ENCODE results near the gene NOSIP. TPM values are rescaled to one million over a fixed set of nuclear protein-coding genes. Genes with fewer than 3 reads are reported as not detected.

The NOSIP gene
- total and polyA plus RNA-seq, 11 donors, result 37.3 to 91.3 (median 49.0) TPM

- TF ChIP-seq POLR2A (IDR thresholded peaks at IDR 0.05), result peak in 1 of 2 donors; percentile 73
- peak in 1 of 12 donors; percentile 10 for TF ChIP-seq CTCF (IDR thresholded peaks at IDR 0.05)
- DNase-seq (peak; percentile 93 to 97 (median 97)), ATAC-seq (peak; percentile 86 to 91 (median 89))
- no peaks in the 10 kb centered on the region for H3K9me3 ChIP-seq
- 0 to 1% (median 0%) methylated on average over 42 to 58 of the region's 58 CpGs for WGBS, 4 donors
- peaks cover 0 to 18% (median 14%) of the 10 kb centered on the region in 9 donors for H3K36me3 ChIP-seq
- peak overlapping the region; percentile 82 to 99 (median 94) for H3K27ac ChIP-seq
- intact Hi-C loops (cut with DNase I), result loop anchor here in 9 of 10 donors (1.0 to 10.0 kb wide), 8 partner anchors 47 to 87 kb away; partner anchors contain the start of genes PRMT1 (in 3 of the 9), RRAS (in 2 of the 9), BCL2L12 (in 1 of the 9) and IRF3 (in 1 of the 9)
- peaks cover 5 to 35% (median 20%) of the 10 kb centered on the region in 12 donors for H3K4me1 ChIP-seq
- peak overlapping the region; percentile 68 to 96 (median 80) for H3K4me3 ChIP-seq
- H3K27me3 ChIP-seq, result no peaks in the 10 kb centered on the region
Observed at GRCh38 chr19:49590071-49590970, 10.0 kb upstream of the NOSIP start.

- TF ChIP-seq CTCF (IDR thresholded peaks at IDR 0.05), result no peak
- TF ChIP-seq POLR2A (IDR thresholded peaks at IDR 0.05), result no peak
- intact Hi-C loops (cut with DNase I), result no loop called here
- 59 to 70% (median 66%) methylated on average over 5 of the region's 5 CpGs for WGBS, 4 donors
- Histone ChIP-seq H3K4me3 (peak overlapping the region in 3 of 12 donors; percentile 15 to 92 (median 86)), H3K36me3 (peaks cover 0 to 9% (median 6%) of the 10 kb centered on the region in 9 donors), H3K9me3 (no peaks in the 10 kb centered on the region), H3K4me1 (peaks cover 5 to 35% (median 20%) of the 10 kb centered on the region in 12 donors), H3K27me3 (no peaks in the 10 kb centered on the region), H3K27ac (peak overlapping the region; percentile 46 to 99 (median 94))
- no peak for ATAC-seq
- DNase-seq, result no peak
Observed at GRCh38 chr19:49589502-49589905, 9.1 kb upstream of the NOSIP start.

- TF ChIP-seq CTCF (IDR thresholded peaks at IDR 0.05) (no peak), POLR2A (IDR thresholded peaks at IDR 0.05) (no peak)
- WGBS, 4 donors, result 64 to 69% (median 68%) methylated on average over 18 of the region's 18 CpGs
- no peaks in the 10 kb centered on the region for H3K36me3 ChIP-seq
- peak overlapping the region in 1 of 12 donors; percentile 29 for H3K27ac ChIP-seq
- H3K9me3 ChIP-seq, result no peaks in the 10 kb centered on the region
- intact Hi-C loops (cut with DNase I), result no loop called here
- ATAC-seq (no peak), DNase-seq (no peak)
- H3K4me1 ChIP-seq, result peaks cover under 1 to 29% (median 14%) of the 10 kb centered on the region in 12 donors
- H3K27me3 ChIP-seq, result no peaks in the 10 kb centered on the region
- H3K4me3 ChIP-seq, result no peak overlapping the region
Observed at GRCh38 chr19:49588365-49589122, 8.2 kb upstream of the NOSIP start.
